RWPE2 (cell line): Measurements from ENCODE around the gene CUL9.
A peak's percentile ranks its signal among the peaks of the same experiment; 100 is the strongest.

Source experiments
- ATAC-seq: fragments of 200-7000 bp; cut with Tn5 transposase; 3 replicates; pipeline ENCODE4 v1.9.1; 2021; ENCODE audit warnings: low read depth
- DNase-seq: peaks from one replicate; pipeline ENCODE4 v3.0.0-alpha.2; 2020; ENCODE audit warnings: low spot score
- H3K27ac ChIP-seq: fragments of 450-650 bp; 2 replicates; pipeline ENCODE4 v1.5.1; 2017; ENCODE audit warnings: mild to moderate bottlenecking; ENCODE audit not compliant: poor library complexity, severe bottlenecking
- H3K27me3 ChIP-seq: fragments of 250-450 bp; sonication (Bioruptor Pico); 2 replicates; pipeline ENCODE4 v1.5.1; 2021; ENCODE audit warnings: mild to moderate bottlenecking, moderate library complexity; ENCODE audit not compliant: insufficient read depth, poor library complexity, severe bottlenecking
- H3K36me3 ChIP-seq: fragments of 250-450 bp; sonication (Bioruptor Pico); 2 replicates; pipeline ENCODE4 v1.5.1; 2020; ENCODE audit warnings: low read depth, mild to moderate bottlenecking, moderate library complexity
- H3K4me1 ChIP-seq: fragments of 250-450 bp; sonication (Bioruptor Pico); 2 replicates; pipeline ENCODE4 v1.5.1; 2021; ENCODE audit warnings: mild to moderate bottlenecking, moderate library complexity; ENCODE audit not compliant: insufficient read depth, poor library complexity, severe bottlenecking
- H3K4me3 ChIP-seq: fragments of 250-450 bp; sonication (Bioruptor Pico); 2 replicates; pipeline ENCODE4 v1.5.1; 2021; ENCODE audit warnings: mild to moderate bottlenecking, moderate library complexity; ENCODE audit not compliant: severe bottlenecking
- H3K9me3 ChIP-seq: fragments of 250-450 bp; sonication (Bioruptor Pico); 2 replicates; pipeline ENCODE4 v1.5.1; 2021; ENCODE audit warnings: mild to moderate bottlenecking, moderate library complexity; ENCODE audit not compliant: severe bottlenecking
- TF ChIP-seq, protein P1 (sequence below): fragments of 450-650 bp; IDR thresholded peaks from one replicate; pipeline ENCODE4 v1.5.1; 2017; ENCODE audit warnings: mild to moderate bottlenecking, moderate library complexity; ENCODE audit not compliant: poor library complexity, severe bottlenecking

The CUL9 gene

GRCh38 chr6:43173591-43174262 is 8.3 kb upstream of the CUL9 start:
- DNase-seq: no peak
- Histone ChIP-seq H3K36me3 (peaks cover 41% of the 10 kb centered on the region), H3K4me3 (peak overlapping the region; percentile 18), H3K9me3 (no peaks in the 10 kb centered on the region), H3K4me1 (peaks cover 16% of the 10 kb centered on the region), H3K27ac (peak overlapping the region; percentile 68), H3K27me3 (no peaks in the 10 kb centered on the region)
- ATAC-seq: no peak; the same call in 2 of the 3 replicates
- TF ChIP-seq, protein P1, sequence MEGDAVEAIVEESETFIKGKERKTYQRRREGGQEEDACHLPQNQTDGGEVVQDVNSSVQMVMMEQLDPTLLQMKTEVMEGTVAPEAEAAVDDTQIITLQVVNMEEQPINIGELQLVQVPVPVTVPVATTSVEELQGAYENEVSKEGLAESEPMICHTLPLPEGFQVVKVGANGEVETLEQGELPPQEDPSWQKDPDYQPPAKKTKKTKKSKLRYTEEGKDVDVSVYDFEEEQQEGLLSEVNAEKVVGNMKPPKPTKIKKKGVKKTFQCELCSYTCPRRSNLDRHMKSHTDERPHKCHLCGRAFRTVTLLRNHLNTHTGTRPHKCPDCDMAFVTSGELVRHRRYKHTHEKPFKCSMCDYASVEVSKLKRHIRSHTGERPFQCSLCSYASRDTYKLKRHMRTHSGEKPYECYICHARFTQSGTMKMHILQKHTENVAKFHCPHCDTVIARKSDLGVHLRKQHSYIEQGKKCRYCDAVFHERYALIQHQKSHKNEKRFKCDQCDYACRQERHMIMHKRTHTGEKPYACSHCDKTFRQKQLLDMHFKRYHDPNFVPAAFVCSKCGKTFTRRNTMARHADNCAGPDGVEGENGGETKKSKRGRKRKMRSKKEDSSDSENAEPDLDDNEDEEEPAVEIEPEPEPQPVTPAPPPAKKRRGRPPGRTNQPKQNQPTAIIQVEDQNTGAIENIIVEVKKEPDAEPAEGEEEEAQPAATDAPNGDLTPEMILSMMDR: no peak

DNA sequence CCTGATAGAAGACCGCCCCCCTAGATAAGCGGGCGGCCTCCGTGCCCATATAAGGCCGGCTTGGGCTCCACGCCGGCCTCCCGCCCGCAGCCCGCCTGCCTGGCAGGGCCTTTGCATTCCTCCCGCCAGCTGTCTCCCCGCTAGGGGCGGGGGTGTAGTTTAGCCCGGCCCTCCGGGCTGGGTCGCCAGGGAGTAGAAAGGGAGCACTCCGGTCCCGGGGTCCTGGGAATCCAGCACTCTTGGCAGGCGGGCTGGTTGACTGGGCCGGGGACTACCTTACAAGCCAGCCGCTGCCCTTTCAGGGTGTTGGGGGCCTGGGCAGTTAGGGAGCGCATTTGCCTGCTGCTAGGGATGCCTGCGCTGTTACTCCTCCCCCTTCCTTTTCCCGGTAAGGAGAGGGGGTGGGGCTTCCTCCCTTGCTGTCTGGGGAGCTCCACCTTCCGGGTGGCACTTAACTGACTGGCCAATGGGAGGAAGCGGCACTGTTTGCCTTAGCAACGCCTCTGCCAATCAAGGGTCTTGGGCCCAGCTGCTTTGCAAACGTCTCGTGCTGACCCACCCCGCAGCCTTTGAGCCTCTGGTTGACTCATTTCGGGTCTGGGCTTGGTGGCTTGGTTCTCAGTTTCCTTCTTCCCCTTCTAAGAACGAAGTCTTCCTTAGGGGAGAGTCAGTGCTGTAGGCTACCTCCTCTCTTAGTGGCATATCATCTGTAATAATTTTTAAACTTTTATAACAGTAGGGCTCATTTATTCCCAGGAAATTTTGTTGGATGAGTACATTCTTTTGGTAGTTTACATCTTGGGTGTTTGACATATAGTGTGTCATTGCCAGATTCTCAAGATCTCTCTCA is 7.5 kb upstream of the CUL9 start:
- TF ChIP-seq, protein P1: no peak
- peak overlapping the region; percentile 68 for H3K27ac ChIP-seq
- no peaks in the 10 kb centered on the region for H3K9me3 ChIP-seq
- DNase-seq (peak; percentile 98), ATAC-seq (peak; percentile 66)
- H3K36me3 ChIP-seq: peaks cover 49% of the 10 kb centered on the region
- peak overlapping the region; percentile 18 for H3K4me3 ChIP-seq
- no peaks in the 10 kb centered on the region for H3K27me3 ChIP-seq
- H3K4me1 ChIP-seq: peaks cover 16% of the 10 kb centered on the region

GRCh38 chr6:43175676-43176422 is 6.1 kb upstream of the CUL9 start:
- peaks cover 51% of the 10 kb centered on the region for H3K36me3 ChIP-seq
- ATAC-seq (no peak), DNase-seq (no peak)
- H3K4me3 ChIP-seq: no peak overlapping the region
- H3K27ac ChIP-seq: no peak overlapping the region
- peaks cover 16% of the 10 kb centered on the region for H3K4me1 ChIP-seq
- no peaks in the 10 kb centered on the region for H3K27me3 ChIP-seq
- TF ChIP-seq, protein P1: no peak
- H3K9me3 ChIP-seq: no peaks in the 10 kb centered on the region

GRCh38 chr6:43176423-43176786 is 5.6 kb upstream of the CUL9 start:
- DNase-seq: no peak
- Histone ChIP-seq H3K36me3 (peaks cover 51% of the 10 kb centered on the region), H3K27me3 (no peaks in the 10 kb centered on the region), H3K9me3 (no peaks in the 10 kb centered on the region), H3K4me3 (no peak overlapping the region), H3K27ac (no peak overlapping the region), H3K4me1 (peaks cover 16% of the 10 kb centered on the region)
- ATAC-seq: no peak
- TF ChIP-seq, protein P1: no peak
